B cell (primary cell): ENCODE measurements around the gene CEP120.
"Not testable (repeated sequence)": the region's sequence is repeated elsewhere in the genome, so short reads cannot be mapped to it uniquely, and the experiment has no call there.

Experiments
- CTCF ChIP-seq: fragments of 200-600 bp; IDR thresholded peaks from one replicate; pipeline ENCODE4 v1.8.0; 2022; ENCODE audit warnings: antibody characterized with exemption, mild to moderate bottlenecking
- EZH2 ChIP-seq: IDR thresholded peaks from 2 replicates; pipeline ENCODE4 v1.6.1; 2012; ENCODE audit warnings: borderline replicate concordance, low read depth, mild to moderate bottlenecking, moderate library complexity, low read length; ENCODE audit not compliant: insufficient read depth, poor library complexity, severe bottlenecking

GRCh38 chr5:123430441-123430840 lies 7.2 kb upstream of the CEP120 start:
- TF ChIP-seq CTCF, EZH2: not testable (repeated sequence)
